GOT3 (cell line): ENCODE measurements around the gene SERPINF2.
"Not testable (repeated sequence)": the region's sequence is repeated elsewhere in the genome, so short reads cannot be mapped to it uniquely, and the experiment has no call there.

Source experiments
- DNase-seq: peaks from one replicate; lab custom pipeline; 2025; ENCODE audit warnings: mixed read lengths; lab: John Stamatoyannopoulos, UW

Gene SERPINF2

GRCh38 chr17:1762901-1763898 is 20.5 kb downstream of the SERPINF2 start:
- DNase-seq: no peak

GRCh38 chr17:1764284-1764683 is 21.6 kb downstream of the SERPINF2 start:
- DNase-seq: no peak

GRCh38 chr17:1764705-1765104 is 22.0 kb downstream of the SERPINF2 start:
- not testable (repeated sequence) for DNase-seq

- no peak for DNase-seq
Observed at GRCh38 chr17:1765576-1765975, 22.9 kb downstream of the SERPINF2 start.

- DNase-seq: no peak
Observed at GRCh38 chr17:1766382-1767135, 23.9 kb downstream of the SERPINF2 start.

- no peak for DNase-seq
Observed at GRCh38 chr17:1767358-1767757, 24.7 kb downstream of the SERPINF2 start.

- DNase-seq: no peak
Observed at GRCh38 chr17:1769822-1770477, 27.3 kb downstream of the SERPINF2 start.

GRCh38 chr17:1773000-1773695 is 30.5 kb downstream of the SERPINF2 start:
- not testable (repeated sequence) for DNase-seq

- no peak for DNase-seq
Observed at GRCh38 chr17:1773696-1774181, 31.1 kb downstream of the SERPINF2 start.

GRCh38 chr17:1774390-1775176 is 31.9 kb downstream of the SERPINF2 start:
- no peak for DNase-seq

- no peak for DNase-seq
Observed at GRCh38 chr17:1776328-1776727, 33.7 kb downstream of the SERPINF2 start.

GRCh38 chr17:1776857-1777256 is 34.2 kb downstream of the SERPINF2 start:
- no peak for DNase-seq

GRCh38 chr17:1779571-1780131 is 37.0 kb downstream of the SERPINF2 start:
- no peak for DNase-seq

- DNase-seq: no peak
Observed at GRCh38 chr17:1782171-1782567, 39.5 kb downstream of the SERPINF2 start.

GRCh38 chr17:1783271-1783670 is 40.6 kb downstream of the SERPINF2 start:
- no peak for DNase-seq

- no peak for DNase-seq
Observed at GRCh38 chr17:1783834-1784611, 41.4 kb downstream of the SERPINF2 start.

GRCh38 chr17:1785930-1786329 is 43.3 kb downstream of the SERPINF2 start:
- no peak for DNase-seq

- DNase-seq: no peak
Observed at GRCh38 chr17:1786708-1787107, 44.0 kb downstream of the SERPINF2 start.

GRCh38 chr17:1787301-1787902 is 44.7 kb downstream of the SERPINF2 start:
- peak; percentile 54 for DNase-seq
